Tongue (tissue), 2 donors: ENCODE results near the gene GPR162. TPM values are rescaled to one million over a fixed set of nuclear protein-coding genes. Genes with fewer than 3 reads are reported as not detected.

Source experiments
- DNase-seq: peaks from one replicate; pipeline ENCODE4 v3.0.0-alpha.2; 2015
- total RNA-seq: library from RNA; depleted of rRNA; stranded (reverse); fragments of >200 nt; gene quantifications from one replicate; pipeline ENCODE4 v1.2.3, GENCODE V29; 2014

Gene GPR162
- total RNA-seq, 1 donor from 2014 or later: 13.1 TPM

GRCh38 chr12:6837370-6838060 lies 15.9 kb downstream of the GPR162 start:
- no peak for DNase-seq

- no peak for DNase-seq
Observed at GRCh38 chr12:6838854-6839253, 17.2 kb downstream of the GPR162 start.

DNA sequence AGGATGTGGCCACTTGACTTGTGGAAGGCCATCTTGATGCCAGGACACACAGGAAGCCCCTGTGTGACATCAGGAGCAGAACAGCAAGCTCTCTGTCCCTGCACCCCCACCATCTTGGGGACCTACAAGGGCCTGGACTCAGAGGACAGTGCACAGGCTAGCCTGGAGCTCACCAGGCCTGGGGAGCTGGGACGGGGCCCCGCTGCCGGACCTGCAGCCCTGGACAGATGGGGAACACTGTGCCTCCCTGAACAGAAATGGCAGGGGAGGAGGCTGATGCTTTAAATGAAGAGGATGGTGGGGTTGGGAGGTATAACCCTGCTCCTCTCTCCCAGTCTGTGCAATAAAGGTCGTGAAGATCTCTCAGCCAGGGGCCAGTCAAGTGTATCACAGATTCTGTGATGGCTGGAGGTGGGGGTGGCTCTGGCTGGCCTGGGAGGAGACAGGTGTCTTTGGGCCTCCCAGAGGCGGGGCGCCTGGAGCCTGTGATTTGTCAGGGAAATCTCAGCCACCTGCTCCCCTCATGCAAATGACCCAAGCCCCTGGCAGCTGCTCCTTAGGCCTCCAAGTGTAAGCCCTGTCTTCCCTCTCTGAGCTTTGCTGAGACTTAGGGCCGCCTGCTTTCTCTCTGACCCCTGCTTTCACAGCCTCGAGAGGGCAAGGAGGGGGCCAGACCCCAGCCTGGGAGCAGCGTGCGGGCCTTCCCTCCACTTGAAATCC lies 18.0 kb downstream of the GPR162 start:
- peak; percentile 91 for DNase-seq

DNA sequence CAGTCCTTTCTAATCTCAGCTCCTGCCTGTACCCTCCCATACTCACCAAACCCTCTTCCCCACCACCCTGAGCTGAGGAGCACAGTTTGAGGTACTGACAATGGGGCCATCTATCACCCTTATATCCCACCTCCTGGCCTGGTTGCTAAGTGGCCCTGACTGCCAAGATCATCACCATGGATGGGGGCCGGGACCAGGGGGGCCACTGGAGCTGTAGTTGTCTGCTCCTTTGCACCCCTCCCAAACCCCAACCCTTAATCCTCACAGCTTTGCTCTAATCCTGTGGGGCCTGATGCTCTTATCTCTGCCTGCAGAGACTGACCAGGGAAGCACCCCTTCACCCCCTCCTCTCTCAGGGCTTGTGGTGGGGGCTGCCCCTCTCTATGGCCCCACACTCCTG lies 18.7 kb downstream of the GPR162 start:
- peak; percentile 51 for DNase-seq

DNA sequence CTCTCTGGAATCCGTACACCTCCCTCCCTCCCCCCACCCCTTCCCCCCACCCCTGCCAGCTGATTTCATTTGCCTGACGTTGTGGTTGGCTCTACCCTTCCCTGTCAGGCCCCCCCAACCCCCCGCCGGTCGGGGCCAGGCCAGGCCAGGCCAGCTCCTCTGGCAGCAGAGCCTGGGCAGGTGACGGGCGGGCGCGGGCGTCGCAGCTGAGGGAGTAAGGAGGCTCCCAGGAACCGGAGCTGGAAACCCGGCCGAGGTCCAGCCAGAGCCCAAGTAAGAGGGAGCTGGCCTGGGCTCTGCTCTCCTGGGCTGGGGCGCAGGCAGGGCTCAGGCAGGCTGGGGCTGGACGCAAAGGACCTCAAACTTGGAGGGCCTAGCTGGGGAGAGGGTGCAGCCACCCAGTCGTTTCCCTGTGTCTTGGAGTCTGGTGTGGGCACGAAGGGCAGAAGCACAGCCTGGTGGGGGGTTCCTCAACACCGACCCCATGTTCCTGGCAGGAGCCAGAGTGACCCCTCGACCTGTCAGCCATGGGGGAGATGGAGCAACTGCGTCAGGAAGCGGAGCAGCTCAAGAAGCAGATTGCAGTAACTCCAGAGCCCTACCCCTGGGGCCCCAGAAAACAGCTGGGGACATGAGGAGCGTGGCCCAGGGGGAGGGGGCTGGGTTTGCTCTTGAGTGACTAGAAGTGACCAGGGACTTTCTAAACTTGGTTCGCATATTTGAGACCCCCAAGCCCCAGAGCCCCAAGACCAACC lies 19.3 kb downstream of the GPR162 start, which contains the start of gene GNB3:
GNB3 (plus strand) TSS at position 165 of the 755 bp plus-strand sequence; CDS start at position 528, 363 bp downstream.
- DNase-seq: peak; percentile 66

- no peak for DNase-seq
Observed at GRCh38 chr12:6842075-6842474, 20.5 kb downstream of the GPR162 start.

GRCh38 chr12:6843118-6843902 lies 21.7 kb downstream of the GPR162 start:
- no peak for DNase-seq

DNA sequence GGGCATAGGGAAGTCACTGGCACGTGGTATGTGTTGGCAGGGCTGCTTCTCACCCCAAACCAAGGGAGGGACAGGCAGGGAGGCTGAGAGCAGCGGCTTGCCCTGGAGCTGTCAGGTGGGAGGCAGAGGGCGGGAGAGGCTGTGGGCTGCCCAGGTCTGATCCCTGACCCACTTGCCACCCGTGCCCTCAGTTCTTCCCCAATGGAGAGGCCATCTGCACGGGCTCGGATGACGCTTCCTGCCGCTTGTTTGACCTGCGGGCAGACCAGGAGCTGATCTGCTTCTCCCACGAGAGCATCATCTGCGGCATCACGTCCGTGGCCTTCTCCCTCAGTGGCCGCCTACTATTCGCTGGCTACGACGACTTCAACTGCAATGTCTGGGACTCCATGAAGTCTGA lies 23.8 kb downstream of the GPR162 start:
- DNase-seq: no peak

- no peak for DNase-seq
Observed at GRCh38 chr12:6846316-6846869, 24.8 kb downstream of the GPR162 start.

DNA sequence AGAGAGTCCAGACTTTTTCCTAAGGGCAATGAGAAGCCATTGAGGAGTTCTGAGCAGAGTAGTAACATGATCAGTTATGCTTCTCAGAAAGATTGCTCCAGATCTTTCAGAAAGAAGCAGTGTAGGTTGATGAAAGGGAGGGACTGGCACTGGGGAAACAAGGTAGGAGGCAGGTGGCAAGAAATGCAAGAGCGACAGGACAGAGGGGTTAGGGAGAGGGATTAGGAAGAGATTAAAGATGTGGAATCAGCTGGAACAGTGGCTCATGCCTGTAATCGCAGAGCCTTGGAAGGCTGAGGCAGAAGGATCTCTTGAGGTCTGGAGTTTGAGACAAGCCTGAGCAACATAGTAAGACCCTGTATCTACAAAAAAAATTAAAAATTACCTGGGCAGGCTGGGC lies 26.1 kb downstream of the GPR162 start:
- no peak for DNase-seq

- DNase-seq: no peak
Observed at GRCh38 chr12:6849427-6849826, 27.8 kb downstream of the GPR162 start.

DNA sequence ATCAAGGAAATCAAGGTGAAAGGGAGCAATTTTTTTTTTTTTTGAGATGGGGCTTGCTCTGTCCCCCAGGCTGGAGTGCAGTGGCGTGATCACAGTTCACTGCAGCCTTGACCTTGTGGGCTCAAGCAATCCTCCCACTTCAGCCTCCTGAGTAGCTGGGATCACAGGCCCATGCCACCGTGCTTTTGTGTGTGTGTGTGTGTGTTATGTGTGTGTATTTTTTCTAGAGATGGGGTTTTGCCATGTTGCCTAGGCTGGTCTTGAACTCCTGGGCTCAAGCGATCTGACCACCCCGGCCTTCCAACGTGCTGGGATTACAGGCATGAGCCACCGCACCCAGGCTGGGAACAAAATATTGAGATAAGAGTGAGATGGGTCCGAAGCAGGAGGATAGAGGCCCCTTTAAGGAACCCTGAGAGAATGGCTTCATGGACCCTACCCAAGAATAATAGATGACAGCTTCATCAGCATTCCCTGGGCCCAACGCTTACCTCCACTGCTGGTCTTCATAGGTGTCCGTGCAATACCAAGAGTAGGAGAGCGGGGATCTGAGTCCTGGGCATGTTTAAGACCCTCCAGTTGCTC lies 28.4 kb downstream of the GPR162 start:
- no peak for DNase-seq

DNA sequence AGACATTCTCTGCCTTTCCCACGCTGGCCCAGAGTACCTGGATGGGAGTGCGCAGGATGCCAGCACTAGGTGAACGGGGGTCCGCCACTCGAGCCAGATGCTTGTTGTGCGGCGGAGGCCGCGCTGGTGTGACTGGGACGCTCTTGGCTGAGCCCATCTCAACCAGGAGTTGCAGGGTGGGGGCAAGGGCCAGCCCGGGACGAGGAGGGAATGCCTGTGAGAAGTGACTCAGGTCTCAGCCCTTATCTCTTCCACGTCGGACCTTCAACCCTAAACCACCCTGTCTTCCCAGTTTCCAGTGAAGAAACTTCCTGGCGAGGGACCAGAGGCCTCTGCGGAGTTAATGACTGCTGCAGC lies 29.2 kb downstream of the GPR162 start:
- no peak for DNase-seq

DNA sequence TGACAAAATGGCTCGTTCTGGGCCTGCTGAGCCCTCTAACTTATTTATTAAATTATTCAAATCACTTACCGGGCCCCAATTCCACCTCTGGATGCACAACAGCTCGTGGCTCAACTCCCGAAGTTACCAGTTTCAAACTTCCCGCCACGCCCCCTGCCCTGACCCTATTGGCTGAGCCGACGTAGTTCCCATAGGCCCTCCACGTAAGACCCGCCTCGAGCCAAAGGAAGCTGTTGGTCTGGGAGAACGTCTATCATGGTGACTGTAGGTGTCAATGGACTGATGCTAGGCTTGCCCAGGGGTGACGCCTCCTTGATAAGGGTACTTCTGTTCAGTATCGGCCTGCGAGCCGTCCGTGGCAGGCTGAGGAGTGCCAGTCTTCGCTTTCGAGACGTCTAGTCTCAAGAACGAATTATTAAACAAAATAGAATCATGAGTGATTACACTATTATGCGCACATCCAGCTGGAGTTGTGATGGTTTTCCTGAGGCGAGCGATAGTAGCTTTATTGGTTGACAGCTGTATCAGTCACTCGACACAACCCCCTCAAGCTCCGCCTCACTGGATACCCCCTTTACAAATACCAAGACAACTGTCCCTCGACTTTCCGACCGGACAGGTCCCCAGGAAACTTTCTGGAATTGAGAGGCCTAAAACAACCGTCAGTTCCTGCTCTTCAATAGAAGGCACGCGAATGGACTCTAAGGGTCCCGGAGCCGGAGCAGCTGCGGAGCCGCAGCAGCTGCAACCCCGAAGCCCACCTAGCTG lies 29.7 kb downstream of the GPR162 start, which contains the start of gene CDCA3:
CDCA3 (minus strand) TSS at position 134 of the 768 bp plus-strand sequence. CDS start 334 bp downstream, outside the sequence.
- DNase-seq: peak; percentile 99

DNA sequence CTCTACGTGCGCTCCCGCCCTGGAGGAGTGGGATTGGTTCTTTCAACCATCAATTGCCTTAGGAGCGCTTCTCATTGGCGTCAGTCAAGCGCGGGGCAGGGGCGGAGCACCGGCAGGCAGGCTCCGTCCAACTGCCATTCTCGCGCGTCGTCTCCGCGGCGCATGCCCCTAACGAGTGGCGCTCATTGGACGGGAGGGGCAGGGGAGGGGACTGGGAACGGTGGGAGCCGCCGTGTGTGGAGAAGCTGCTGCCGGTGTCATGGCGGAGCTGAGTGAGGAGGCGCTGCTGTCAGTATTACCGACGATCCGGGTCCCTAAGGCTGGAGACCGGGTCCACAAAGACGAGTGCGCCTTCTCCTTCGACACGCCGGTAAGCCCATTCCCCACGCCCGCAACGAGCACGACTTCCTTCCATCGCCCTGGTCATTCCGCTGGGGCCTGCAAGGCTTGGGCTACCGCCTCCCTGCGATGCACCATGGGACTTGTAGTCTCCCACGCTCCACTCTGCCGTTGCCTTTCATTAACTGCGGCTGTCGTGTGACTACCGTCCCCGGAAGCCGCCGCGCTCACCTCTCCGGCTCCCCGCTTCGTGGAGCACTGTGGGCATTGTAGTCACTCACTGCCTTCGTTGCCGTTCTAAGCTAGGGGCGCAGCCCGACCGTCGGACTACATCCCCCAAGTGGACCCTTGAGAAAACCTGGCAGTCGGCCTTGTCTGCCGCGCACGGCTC lies 30.5 kb downstream of the GPR162 start, which contains the start of gene USP5:
USP5 (plus strand) TSS at position 230 of the 730 bp plus-strand sequence; CDS start at position 260, 30 bp downstream.
- peak; percentile 100 for DNase-seq

DNA sequence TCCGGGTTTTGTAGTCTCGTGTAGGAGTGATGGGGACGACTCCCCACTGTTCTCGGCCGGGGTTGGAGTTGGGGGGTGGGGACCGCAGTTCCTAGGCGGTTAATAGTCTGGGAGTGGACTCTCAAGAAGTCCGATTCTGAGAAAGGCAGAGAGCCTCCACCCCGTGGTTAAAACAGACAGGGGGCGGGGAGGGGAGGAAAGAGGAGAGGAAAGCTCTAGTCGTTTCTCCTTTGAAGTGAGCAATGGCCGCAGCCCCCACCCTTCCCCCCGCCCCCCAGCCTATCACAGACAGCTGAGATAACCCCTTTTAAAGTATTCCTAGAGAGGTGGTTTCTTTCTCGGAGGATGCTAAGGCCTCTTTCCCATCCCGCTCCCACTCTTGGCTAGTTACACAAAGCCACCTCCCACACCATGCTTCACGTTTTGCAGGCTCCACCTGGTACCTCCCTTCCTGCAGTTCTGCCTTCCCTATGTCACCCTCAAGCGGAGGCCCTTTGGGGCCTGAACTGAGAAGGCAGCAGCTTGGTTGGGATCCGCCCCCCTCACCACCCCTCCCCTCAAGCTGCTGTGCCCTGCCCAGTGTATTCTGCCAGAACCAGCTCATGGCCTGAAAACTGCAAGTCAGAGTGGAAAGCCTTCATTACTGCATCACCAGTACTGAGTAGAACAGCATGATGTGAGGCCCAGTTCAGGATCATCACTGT lies 31.2 kb downstream of the GPR162 start:
- DNase-seq: peak; percentile 67

DNA sequence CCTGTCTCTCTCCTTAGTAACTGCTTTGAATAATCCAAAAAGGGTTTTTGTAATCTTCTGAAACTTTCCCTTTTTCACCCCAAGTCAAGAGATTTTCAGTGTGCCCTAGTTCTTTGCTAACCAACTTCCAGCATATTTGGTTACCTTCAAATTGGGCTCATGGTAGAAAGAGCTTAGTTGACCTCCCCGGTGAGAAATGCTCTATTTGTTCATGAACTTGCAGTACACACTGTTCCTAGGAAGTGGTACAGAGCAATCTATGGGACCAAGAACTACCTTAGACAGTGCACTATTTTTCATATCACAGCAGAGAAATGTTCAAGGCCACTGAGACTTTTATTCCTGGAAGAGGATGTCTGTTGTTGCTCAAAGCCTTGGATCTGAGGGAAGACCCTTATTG lies 32.0 kb downstream of the GPR162 start:
- DNase-seq: no peak

DNA sequence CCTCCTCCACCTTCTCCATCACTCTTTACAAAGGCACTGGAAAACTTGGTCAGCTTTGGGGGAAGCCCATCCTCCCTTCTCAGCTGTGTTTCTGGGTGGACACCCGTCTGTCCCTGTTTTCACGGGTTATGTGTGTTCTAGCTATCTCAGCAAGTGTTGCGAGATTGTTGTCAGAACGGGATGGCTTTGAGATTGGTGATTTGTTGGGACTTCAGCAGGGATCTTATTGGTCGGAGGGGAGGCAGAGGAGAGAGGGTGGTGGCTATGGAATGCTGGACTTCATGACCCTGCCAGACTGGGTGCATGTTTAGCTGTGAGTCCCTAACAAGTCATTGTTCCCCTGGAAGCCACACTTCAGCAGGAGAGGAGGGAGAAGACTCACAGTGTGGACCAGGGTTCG lies 32.4 kb downstream of the GPR162 start:
- DNase-seq: no peak

- DNase-seq: no peak
Observed at GRCh38 chr12:6855322-6855721, 33.7 kb downstream of the GPR162 start.
